ENCODE measurements around the gene MT3.
"Not testable (repeated sequence)": the region's sequence is repeated elsewhere in the genome, so short reads cannot be mapped to it uniquely, and the experiment has no call there.

MT3 gene

GRCh38 chr16:56580391-56581048 lies 8.8 kb upstream of the MT3 start:
- no peak for DNase-seq

- not testable (repeated sequence) for DNase-seq
Observed at GRCh38 chr16:56582911-56583310, 6.4 kb upstream of the MT3 start.

- no peak for DNase-seq
Observed at GRCh38 chr16:56583351-56584168, 5.8 kb upstream of the MT3 start.

GRCh38 chr16:56584276-56584675 lies 5.1 kb upstream of the MT3 start:
- no peak for DNase-seq

- DNase-seq, result no peak
Observed at GRCh38 chr16:56588781-56589140, 567 bp upstream of the MT3 start.

GRCh38 chr16:56591377-56592060 lies 2.2 kb downstream of the MT3 start:
- DNase-seq, result peak; percentile 32

- DNase-seq, result no peak
Observed at GRCh38 chr16:56593573-56594291, 4.4 kb downstream of the MT3 start.

GRCh38 chr16:56594292-56594619 lies 4.9 kb downstream of the MT3 start:
- no peak for DNase-seq

GRCh38 chr16:56600398-56600999 lies 11.2 kb downstream of the MT3 start:
- DNase-seq, result peak; percentile 77

- DNase-seq, result no peak
Observed at GRCh38 chr16:56601325-56601724, 12.0 kb downstream of the MT3 start.

- DNase-seq, result peak; percentile 68
Observed at GRCh38 chr16:56603589-56603988, 14.3 kb downstream of the MT3 start.

- no peak for DNase-seq
Observed at GRCh38 chr16:56604966-56605365, 15.6 kb downstream of the MT3 start.

GRCh38 chr16:56605475-56605874 lies 16.1 kb downstream of the MT3 start:
- DNase-seq, result no peak

- no peak for DNase-seq
Observed at GRCh38 chr16:56606071-56606475, 16.7 kb downstream of the MT3 start.

- no peak for DNase-seq
Observed at GRCh38 chr16:56606476-56607108, 17.3 kb downstream of the MT3 start.

GRCh38 chr16:56607109-56607618 lies 17.8 kb downstream of the MT3 start:
- peak; percentile 12 for DNase-seq

GRCh38 chr16:56607675-56608042 lies 18.3 kb downstream of the MT3 start:
- DNase-seq, result peak; percentile 34

- peak; percentile 98 for DNase-seq
Observed at GRCh38 chr16:56608043-56608875, 18.9 kb downstream of the MT3 start, which contains the start of gene MT2A. Gene MT2A, plus strand, starts transcription at chr16:56608584. Its CDS starts 72 bp downstream, at chr16:56608656.

- DNase-seq, result peak; percentile 30
Observed at GRCh38 chr16:56608876-56609462, 19.6 kb downstream of the MT3 start.

- peak; percentile 95 for DNase-seq
Observed at GRCh38 chr16:56609463-56609921, 20.2 kb downstream of the MT3 start.

Measured in hematopoietic multipotent progenitor cell treated with erythropoietin and hydrocortisone succinate and interleukin-3 and kit ligand, for 6 days (in vitro differentiated cells).